ENCODE data around the gene CCSER1. TPM values are rescaled to one million over a fixed set of nuclear protein-coding genes. Genes with fewer than 3 reads are reported as not detected.

CCSER1 gene
- total and polyA plus RNA-seq, 2 of the 8 experiments (the other 6 are each of a cell fraction or from before 2014, with no cell fraction given), result 0.26 to 0.84 TPM

DNA sequence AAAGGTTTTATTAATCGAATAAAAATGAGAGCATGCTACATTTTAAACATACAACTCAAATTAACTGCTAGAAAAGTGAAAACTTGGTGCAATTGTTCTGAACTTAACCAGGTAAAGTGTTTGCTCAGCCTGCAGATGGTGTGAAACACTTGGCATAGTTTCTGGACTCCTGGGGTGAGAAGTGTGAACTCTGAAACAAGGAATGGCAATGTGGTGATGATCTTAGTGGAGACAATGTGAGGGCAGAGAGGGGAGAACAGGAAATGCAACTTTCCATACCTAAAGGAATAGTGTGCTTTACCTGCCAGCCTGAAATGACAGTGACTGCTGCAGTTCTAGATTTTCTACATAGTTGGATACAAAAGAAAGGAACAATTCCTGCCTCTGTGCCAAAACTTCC is 57.4 kb downstream of the CCSER1 start:
- FAIRE-seq (peak; percentile 55), DNase-seq (ENCODE audit: low read depth in 1 of 2, low spot score in 2 of 2) (no peak)
- Histone ChIP-seq H2BK120ac (replicated peaks; ENCODE audit: low read depth, low read length) (no peak overlapping the region), H2BK15ac (ENCODE audit: low read length) (no peak overlapping the region), H3K4ac (replicated peaks; ENCODE audit: insufficient read length, low read depth, low read length) (no peak overlapping the region), H3K23me2 (ENCODE audit: low read depth, low read length) (no peaks in the 10 kb centered on the region), H2AK5ac (ENCODE audit: low read depth, low read length) (no peak overlapping the region), H3K4me3 (ENCODE audit: extremely low read depth in 1 of 4, insufficient read depth in 2 of 4, low read depth in 3 of 4, low read length in 4 of 4) (no peak overlapping the region), H3K18ac (ENCODE audit: extremely low read depth, low read length) (no peak overlapping the region), H2AFZ (ENCODE audit: low read length) (no peak overlapping the region), H3K9ac (replicated peaks in 1 of 4; ENCODE audit: extremely low read depth in 1 of 4, low read depth in 3 of 4, low read length in 3 of 4) (no peak overlapping the region), H3K23ac (ENCODE audit: insufficient read length) (no peak overlapping the region), H2BK12ac (ENCODE audit: low read depth, low read length) (no peak overlapping the region), H3K27ac (ENCODE audit: low read depth, low read length) (no peak overlapping the region), H4K91ac (replicated peaks; ENCODE audit: insufficient read length, low read length) (no peak overlapping the region), H2BK5ac (ENCODE audit: low read depth, low read length) (no peak overlapping the region), H3K56ac (replicated peaks; ENCODE audit: insufficient read length, low read depth, low read length) (no peak overlapping the region), H3K79me1 (ENCODE audit: low read depth, low read length) (no peaks in the 10 kb centered on the region), H4K8ac (ENCODE audit: extremely low read depth, insufficient read depth, low read length) (no peak overlapping the region), H3K14ac (ENCODE audit: insufficient read length) (no peak overlapping the region), H3K27me3 (replicated peaks in 1 of 4; ENCODE audit: control insufficient read depth in 3 of 4, extremely low read depth in 1 of 4, insufficient read depth in 3 of 4, low read length in 3 of 4) (no peaks in the 10 kb centered on the region), H3K4me1 (replicated peaks in 1 of 4; ENCODE audit: control insufficient read depth in 3 of 4, insufficient read depth in 4 of 4, low read length in 3 of 4) (peaks cover 0 to 6% (median 0%) of the 10 kb centered on the region in 4 experiments; a peak in 2 of 7 replicates), H4K5ac (ENCODE audit: insufficient read length, low read depth, low read length) (no peak overlapping the region), H3K4me2 (ENCODE audit: insufficient read depth in 1 of 2, low read depth in 2 of 2, low read length in 2 of 2) (peak overlapping the region; percentile 10 to 12; a peak in 1 of 4 replicates), H3K36me3 (ENCODE audit: control insufficient read depth in 2 of 4, insufficient read depth in 4 of 4, low read length in 3 of 4) (no peaks in the 10 kb centered on the region), H3K9me3 (ENCODE audit: insufficient read depth in 2 of 2, low read depth in 1 of 2, low read length in 1 of 2) (no peaks in the 10 kb centered on the region), H2BK20ac (ENCODE audit: low read length) (no peak overlapping the region), H4K20me1 (replicated peaks in 1 of 2; ENCODE audit: control insufficient read depth in 1 of 2, insufficient read depth in 2 of 2, low read length in 2 of 2) (no peaks in the 10 kb centered on the region), H3K79me2 (ENCODE audit: control insufficient read depth in 1 of 2, insufficient read depth in 2 of 2, low read length in 2 of 2) (no peaks in the 10 kb centered on the region)
- WGBS, 2 experiments (ENCODE audit: extremely low coverage in 1 of 2, insufficient coverage in 1 of 2, insufficient read length in 1 of 2, insufficient replicate concordance in 2 of 2, low coverage in 1 of 2, low lambda C conversion rate in 2 of 2, missing lambda C conversion rate in 1 of 2), result 100% methylated on average over 1 of the region's 1 CpG; no CpG with 5 or more reads in 1 of the 2 experiments
- ChIA-PET POLR2A (ENCODE audit: partially characterized antibody) (no interaction called here), CTCF (ENCODE audit: partially characterized antibody) (no interaction called here)
- TF ChIP-seq SIX5 (IDR thresholded peaks at IDR 0.05; ENCODE audit: low read depth, low read length), result no peak
- TF ChIP-seq RAD21 (IDR thresholded peaks at IDR 0.05 in 1 of 2, conservative IDR thresholded peaks at IDR 0.05 in 1 of 2; ENCODE audit: low read depth in 2 of 2, low read length in 2 of 2), result peak in 1 of 2 experiments; percentile 32; a peak in 2 of 4 replicates
